Measurements from ENCODE around the gene POLG2.

Gene POLG2

GRCh38 chr17:64505340-64506200 lies 8.7 kb upstream of the POLG2 start:
- TF ChIP-seq CTCF (IDR thresholded peaks at IDR 0.05): no peak

GRCh38 chr17:64504769-64505339 lies 8.0 kb upstream of the POLG2 start:
- TF ChIP-seq CTCF (IDR thresholded peaks at IDR 0.05): no peak

GRCh38 chr17:64503821-64504768 lies 7.2 kb upstream of the POLG2 start:
- no peak for TF ChIP-seq CTCF (IDR thresholded peaks at IDR 0.05)

DNA sequence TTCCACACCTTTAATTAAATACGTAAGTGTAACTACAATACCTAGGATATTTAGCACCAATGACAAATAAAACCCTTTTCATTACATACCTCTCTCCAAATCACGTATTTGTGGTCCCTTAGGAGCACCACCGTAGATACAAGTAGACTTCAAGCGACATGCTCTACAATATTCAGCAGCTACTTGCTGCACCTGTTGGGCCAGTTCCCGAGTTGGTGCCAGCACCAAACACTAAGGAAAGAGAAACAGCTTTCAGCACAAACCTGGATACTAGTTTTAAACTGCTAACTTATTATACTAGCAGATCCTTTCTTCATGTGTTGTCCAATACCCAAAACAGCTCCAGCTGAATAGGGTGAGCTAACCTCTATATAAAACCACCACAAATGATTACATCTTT lies 6.5 kb upstream of the POLG2 start:
- TF ChIP-seq CTCF (IDR thresholded peaks at IDR 0.05): no peak

- no peak for TF ChIP-seq CTCF (IDR thresholded peaks at IDR 0.05)
These were observed 6.0 kb upstream of the POLG2 start for GRCh38 chr17:64502809-64503208.

GRCh38 chr17:64502021-64502420 lies 5.2 kb upstream of the POLG2 start:
- TF ChIP-seq CTCF (IDR thresholded peaks at IDR 0.05): no peak

Data from LNCAP (cell line).